ENCODE measurements around the gene ADGRD1.

The ADGRD1 gene

DNA sequence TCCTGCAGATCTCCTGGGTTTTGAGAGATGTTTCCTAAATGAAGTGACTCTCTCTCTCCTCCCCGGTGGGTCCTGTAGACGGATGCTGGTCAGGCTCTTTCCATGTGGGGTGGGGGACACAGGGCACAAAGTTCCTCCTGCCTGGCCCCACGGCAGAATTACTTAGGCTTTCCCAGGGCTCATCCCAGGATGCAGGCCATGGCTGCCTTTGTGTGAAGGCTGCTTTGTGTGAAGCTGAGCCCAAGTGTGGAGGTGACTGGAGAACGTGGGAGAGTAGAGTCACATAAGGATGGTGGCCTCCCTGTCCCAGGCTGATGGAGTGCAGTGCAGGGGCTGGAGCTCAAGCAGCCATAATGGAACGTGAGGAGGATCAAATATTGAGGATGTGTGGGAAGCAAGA, 200.2 kb downstream of the ADGRD1 start:
- TF ChIP-seq, protein P1, sequence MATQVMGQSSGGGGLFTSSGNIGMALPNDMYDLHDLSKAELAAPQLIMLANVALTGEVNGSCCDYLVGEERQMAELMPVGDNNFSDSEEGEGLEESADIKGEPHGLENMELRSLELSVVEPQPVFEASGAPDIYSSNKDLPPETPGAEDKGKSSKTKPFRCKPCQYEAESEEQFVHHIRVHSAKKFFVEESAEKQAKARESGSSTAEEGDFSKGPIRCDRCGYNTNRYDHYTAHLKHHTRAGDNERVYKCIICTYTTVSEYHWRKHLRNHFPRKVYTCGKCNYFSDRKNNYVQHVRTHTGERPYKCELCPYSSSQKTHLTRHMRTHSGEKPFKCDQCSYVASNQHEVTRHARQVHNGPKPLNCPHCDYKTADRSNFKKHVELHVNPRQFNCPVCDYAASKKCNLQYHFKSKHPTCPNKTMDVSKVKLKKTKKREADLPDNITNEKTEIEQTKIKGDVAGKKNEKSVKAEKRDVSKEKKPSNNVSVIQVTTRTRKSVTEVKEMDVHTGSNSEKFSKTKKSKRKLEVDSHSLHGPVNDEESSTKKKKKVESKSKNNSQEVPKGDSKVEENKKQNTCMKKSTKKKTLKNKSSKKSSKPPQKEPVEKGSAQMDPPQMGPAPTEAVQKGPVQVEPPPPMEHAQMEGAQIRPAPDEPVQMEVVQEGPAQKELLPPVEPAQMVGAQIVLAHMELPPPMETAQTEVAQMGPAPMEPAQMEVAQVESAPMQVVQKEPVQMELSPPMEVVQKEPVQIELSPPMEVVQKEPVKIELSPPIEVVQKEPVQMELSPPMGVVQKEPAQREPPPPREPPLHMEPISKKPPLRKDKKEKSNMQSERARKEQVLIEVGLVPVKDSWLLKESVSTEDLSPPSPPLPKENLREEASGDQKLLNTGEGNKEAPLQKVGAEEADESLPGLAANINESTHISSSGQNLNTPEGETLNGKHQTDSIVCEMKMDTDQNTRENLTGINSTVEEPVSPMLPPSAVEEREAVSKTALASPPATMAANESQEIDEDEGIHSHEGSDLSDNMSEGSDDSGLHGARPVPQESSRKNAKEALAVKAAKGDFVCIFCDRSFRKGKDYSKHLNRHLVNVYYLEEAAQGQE (IDR thresholded peaks at IDR 0.05; ENCODE audit: low read depth): no peak
- TF ChIP-seq, protein P2, sequence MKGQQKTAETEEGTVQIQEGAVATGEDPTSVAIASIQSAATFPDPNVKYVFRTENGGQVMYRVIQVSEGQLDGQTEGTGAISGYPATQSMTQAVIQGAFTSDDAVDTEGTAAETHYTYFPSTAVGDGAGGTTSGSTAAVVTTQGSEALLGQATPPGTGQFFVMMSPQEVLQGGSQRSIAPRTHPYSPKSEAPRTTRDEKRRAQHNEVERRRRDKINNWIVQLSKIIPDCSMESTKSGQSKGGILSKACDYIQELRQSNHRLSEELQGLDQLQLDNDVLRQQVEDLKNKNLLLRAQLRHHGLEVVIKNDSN (IDR thresholded peaks at IDR 0.05): no peak
- TF ChIP-seq EGR1 (IDR thresholded peaks at IDR 0.05) (no peak), YY1 (IDR thresholded peaks at IDR 0.05; ENCODE audit: low read depth) (no peak), ZBTB7A (IDR thresholded peaks at IDR 0.05; ENCODE audit: low read depth) (no peak), TEAD4 (IDR thresholded peaks at IDR 0.05) (no peak), FOXM1 (IDR thresholded peaks at IDR 0.05; ENCODE audit: borderline replicate concordance, low read depth) (no peak), RAD21 (IDR thresholded peaks at IDR 0.05; ENCODE audit: low read depth) (no peak), NFIC (IDR thresholded peaks at IDR 0.05) (no peak), CREB1 (IDR thresholded peaks at IDR 0.05; ENCODE audit: low read depth) (no peak), CEBPB (IDR thresholded peaks at IDR 0.05) (no peak), TCF12 (IDR thresholded peaks at IDR 0.05; ENCODE audit: low read depth) (no peak), EP300 (IDR thresholded peaks at IDR 0.05; ENCODE audit: borderline replicate concordance) (no peak), TAF1 (IDR thresholded peaks at IDR 0.05; ENCODE audit: low read depth) (no peak)
- TF ChIP-seq, protein P3, sequence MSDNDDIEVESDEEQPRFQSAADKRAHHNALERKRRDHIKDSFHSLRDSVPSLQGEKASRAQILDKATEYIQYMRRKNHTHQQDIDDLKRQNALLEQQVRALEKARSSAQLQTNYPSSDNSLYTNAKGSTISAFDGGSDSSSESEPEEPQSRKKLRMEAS (IDR thresholded peaks at IDR 0.05): no peak

DNA sequence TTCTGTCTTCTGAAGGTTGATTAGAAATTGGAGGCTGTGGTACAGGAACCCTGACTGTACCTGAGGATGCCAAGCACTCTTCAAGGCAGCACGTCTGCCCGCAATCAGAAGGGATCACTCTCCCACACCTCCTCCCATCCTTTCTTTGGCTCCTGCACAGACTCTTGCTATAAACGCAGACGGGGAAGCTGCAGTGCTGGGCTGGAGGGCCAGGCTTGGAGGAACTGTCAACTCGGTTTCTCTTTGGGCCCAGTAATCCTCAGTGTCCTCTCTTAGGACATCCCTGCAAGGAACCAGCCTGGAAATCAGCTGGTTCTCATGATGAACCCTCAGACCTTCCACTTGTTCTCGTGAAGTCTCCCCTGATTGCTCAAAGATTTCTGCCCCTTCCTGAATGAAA, 201.4 kb downstream of the ADGRD1 start:
- TF ChIP-seq CEBPB (IDR thresholded peaks at IDR 0.05) (no peak), YY1 (IDR thresholded peaks at IDR 0.05; ENCODE audit: low read depth) (no peak), EP300 (IDR thresholded peaks at IDR 0.05; ENCODE audit: borderline replicate concordance) (no peak), TEAD4 (IDR thresholded peaks at IDR 0.05) (no peak), EGR1 (IDR thresholded peaks at IDR 0.05) (no peak), RAD21 (IDR thresholded peaks at IDR 0.05; ENCODE audit: low read depth) (no peak), CREB1 (IDR thresholded peaks at IDR 0.05; ENCODE audit: low read depth) (no peak), FOXM1 (IDR thresholded peaks at IDR 0.05; ENCODE audit: borderline replicate concordance, low read depth) (no peak), TAF1 (IDR thresholded peaks at IDR 0.05; ENCODE audit: low read depth) (no peak), ZBTB7A (IDR thresholded peaks at IDR 0.05; ENCODE audit: low read depth) (no peak), TCF12 (IDR thresholded peaks at IDR 0.05; ENCODE audit: low read depth) (no peak), NFIC (IDR thresholded peaks at IDR 0.05) (no peak)
- TF ChIP-seq, protein P1 (IDR thresholded peaks at IDR 0.05; ENCODE audit: low read depth): no peak
- TF ChIP-seq, protein P3 (IDR thresholded peaks at IDR 0.05): no peak
- TF ChIP-seq, protein P2 (IDR thresholded peaks at IDR 0.05): no peak

GRCh38 chr12:131157743-131158142, 204.0 kb downstream of the ADGRD1 start:
- no peak for TF ChIP-seq RAD21 (IDR thresholded peaks at IDR 0.05; ENCODE audit: low read depth)
- TF ChIP-seq NFIC (IDR thresholded peaks at IDR 0.05): no peak
- TF ChIP-seq EP300 (IDR thresholded peaks at IDR 0.05; ENCODE audit: borderline replicate concordance): no peak
- TF ChIP-seq, protein P1 (IDR thresholded peaks at IDR 0.05; ENCODE audit: low read depth): no peak
- no peak for TF ChIP-seq YY1 (IDR thresholded peaks at IDR 0.05; ENCODE audit: low read depth)
- TF ChIP-seq, protein P3 (IDR thresholded peaks at IDR 0.05): no peak
- no peak for TF ChIP-seq FOXM1 (IDR thresholded peaks at IDR 0.05; ENCODE audit: borderline replicate concordance, low read depth)
- TF ChIP-seq ZBTB7A (IDR thresholded peaks at IDR 0.05; ENCODE audit: low read depth): no peak
- no peak for TF ChIP-seq TCF12 (IDR thresholded peaks at IDR 0.05; ENCODE audit: low read depth)
- no peak for TF ChIP-seq TEAD4 (IDR thresholded peaks at IDR 0.05)
- TF ChIP-seq EGR1 (IDR thresholded peaks at IDR 0.05): no peak
- TF ChIP-seq CREB1 (IDR thresholded peaks at IDR 0.05; ENCODE audit: low read depth): no peak
- no peak for TF ChIP-seq CEBPB (IDR thresholded peaks at IDR 0.05)
- no peak for TF ChIP-seq TAF1 (IDR thresholded peaks at IDR 0.05; ENCODE audit: low read depth)

DNA sequence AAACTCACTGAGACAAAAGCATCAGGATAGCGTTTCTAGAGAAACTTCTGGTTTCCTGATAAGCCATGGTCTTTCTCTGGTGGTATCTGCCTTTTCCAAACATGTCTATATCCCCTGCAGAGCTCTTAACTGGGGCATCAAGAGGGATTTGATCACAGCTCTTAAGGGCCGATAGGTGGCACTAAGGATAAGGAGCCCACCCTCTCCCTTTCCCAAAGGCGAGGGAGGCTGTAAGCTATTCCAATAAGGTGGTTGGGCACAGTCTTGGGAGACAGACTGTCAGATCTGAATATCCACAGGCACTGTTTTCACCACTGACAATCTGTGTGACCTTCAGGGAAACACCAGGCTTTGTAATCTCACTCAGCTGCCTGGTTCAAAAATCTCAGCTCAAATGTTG, 206.0 kb downstream of the ADGRD1 start:
- no peak for TF ChIP-seq CEBPB (IDR thresholded peaks at IDR 0.05)
- no peak for TF ChIP-seq FOXM1 (IDR thresholded peaks at IDR 0.05; ENCODE audit: borderline replicate concordance, low read depth)
- no peak for TF ChIP-seq RAD21 (IDR thresholded peaks at IDR 0.05; ENCODE audit: low read depth)
- TF ChIP-seq, protein P3 (IDR thresholded peaks at IDR 0.05): no peak
- no peak for TF ChIP-seq CREB1 (IDR thresholded peaks at IDR 0.05; ENCODE audit: low read depth)
